ENCODE measurements around the gene PEG3.
"Not testable (repeated sequence)": the region's sequence is repeated elsewhere in the genome, so short reads cannot be mapped to it uniquely, and the experiment has no call there.

The PEG3 gene

DNA sequence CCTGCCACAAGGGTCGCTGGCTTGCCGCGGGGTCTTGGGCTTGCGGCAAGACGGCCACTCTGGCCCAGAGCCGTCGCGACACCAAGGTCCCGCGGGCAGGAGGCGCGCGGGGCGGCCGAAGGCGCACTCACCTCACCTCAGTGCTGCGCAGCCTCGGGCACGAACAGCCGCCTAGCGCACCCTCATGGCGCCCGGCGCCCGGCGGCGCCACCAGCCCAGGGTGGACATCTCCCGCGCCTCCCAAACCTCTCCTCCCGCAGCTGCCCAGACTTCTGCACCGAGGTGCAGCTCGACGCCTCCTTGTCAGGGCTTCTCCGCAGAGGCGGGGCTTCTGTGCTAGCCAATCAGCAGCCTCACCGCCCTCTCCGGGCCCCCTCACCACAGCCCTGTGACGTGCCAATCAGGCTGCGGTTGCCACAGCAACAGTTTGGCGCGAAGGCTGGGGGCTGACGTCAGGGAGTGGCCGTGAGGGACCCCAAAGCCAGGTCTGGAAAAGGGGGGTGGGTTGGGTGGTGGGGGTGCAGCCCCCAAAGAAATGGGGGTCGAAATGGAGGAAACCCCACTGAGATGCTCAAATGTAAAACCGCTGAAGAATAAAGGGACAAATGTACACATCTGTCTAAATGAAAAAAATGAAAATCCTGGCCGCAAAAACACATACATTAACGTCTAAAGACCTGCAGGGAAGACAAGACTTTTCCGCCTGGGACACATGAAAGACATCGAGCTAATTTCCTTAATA lies at the start of gene PEG3, which contains the start of gene ZIM2:
PEG3 (minus strand) TSS at position 276 of the 742 bp plus-strand sequence. CDS start 16,071 bp downstream, outside the sequence.
ZIM2 (minus strand) TSS at position 276 of the 742 bp plus-strand sequence. CDS start 16,449 bp downstream, outside the sequence.
- DNase-seq (ENCODE audit: low read depth in 1 of 2, low spot score in 1 of 2): no peak

DNA sequence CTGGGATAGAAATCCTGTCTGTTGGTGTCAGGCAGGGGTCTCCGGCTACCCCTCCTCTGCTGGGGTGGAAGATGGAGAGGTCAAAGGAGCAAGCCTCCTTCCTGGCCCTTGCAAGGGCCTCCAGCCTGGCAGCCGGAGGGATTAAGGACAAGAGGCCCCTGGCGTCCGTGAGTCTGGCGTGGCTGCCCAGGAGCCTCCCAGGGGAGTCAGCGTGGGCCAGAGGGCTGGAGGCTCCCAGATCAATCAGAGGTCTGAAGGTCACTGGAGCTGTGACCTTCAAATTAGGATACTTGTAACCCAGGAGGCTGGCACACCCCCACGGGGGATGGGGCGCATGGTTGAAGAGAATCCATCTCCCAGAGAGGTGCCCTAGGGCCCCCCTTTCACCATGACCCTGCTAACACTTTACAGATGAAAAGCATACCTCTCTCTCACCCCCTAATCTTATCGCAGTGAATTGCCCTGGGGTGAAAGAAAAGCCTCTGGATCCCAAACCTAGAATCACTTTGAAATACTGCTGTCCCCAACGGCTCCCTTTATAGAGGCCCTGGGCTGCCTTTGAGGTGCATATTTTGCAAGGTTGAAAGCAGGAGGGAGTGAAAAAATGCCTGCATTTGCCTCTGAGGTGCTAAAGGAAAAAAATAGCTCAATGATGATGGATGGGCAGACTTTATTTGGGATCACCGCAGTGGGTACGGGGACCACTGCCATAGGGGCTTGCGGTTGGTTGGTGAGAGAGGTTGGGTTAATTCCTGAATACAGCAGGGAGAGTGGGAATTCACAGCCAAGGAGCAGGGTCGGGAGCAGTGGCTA lies 44.9 kb upstream of the PEG3 start:
- DNase-seq (ENCODE audit: low read depth in 1 of 2, low spot score in 1 of 2): no peak

DNA sequence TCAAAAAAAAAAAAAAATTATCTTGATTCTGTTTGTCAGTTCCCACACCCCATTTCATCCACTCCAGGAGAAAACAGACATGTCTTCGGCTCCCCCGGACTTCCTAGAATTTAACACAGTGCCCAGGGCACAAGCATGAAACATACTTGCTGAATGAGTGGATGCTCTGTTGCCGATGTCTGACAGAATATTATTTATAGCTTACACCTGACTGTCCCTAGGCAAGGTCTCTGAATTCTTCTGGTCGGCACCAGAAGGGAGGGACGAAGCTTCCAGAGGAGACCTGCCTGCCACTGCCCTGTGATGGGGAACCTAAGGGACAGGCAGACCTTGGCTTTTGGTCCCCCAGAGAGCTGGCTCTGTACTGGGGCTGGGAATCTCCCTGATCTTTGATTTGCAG lies 43.9 kb upstream of the PEG3 start:
- DNase-seq (ENCODE audit: low read depth in 1 of 2, low spot score in 1 of 2): no peak

DNA sequence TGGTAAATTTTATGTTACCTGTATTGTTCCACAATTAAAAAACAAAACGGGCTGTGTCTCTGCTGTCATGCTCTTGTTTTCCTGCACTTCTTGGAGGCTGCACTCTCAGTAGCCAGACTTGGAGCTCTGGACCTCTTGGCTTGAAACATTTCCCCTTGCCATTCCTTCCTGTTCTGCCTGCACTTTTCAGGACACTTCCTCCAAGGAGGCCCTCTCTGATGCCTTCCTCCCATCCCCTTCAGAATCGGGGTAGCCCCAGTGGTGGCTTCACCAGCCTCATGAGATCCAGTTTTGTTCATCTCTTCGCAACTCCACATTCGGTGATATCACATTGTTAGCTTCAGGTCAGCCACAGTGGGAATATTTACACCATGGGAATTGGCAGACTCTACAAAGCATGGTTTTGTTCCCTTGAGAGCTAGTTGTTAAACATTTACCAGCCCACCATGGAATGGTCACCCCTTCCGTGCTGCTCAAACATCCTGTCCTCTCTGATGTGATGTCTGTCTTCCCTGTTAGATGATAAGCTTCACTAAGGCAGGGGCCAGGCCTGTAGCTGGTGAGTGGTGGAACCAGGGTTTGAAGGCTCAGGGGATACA lies 40.2 kb upstream of the PEG3 start:
- DNase-seq (ENCODE audit: low read depth in 1 of 2, low spot score in 1 of 2): no peak

DNA sequence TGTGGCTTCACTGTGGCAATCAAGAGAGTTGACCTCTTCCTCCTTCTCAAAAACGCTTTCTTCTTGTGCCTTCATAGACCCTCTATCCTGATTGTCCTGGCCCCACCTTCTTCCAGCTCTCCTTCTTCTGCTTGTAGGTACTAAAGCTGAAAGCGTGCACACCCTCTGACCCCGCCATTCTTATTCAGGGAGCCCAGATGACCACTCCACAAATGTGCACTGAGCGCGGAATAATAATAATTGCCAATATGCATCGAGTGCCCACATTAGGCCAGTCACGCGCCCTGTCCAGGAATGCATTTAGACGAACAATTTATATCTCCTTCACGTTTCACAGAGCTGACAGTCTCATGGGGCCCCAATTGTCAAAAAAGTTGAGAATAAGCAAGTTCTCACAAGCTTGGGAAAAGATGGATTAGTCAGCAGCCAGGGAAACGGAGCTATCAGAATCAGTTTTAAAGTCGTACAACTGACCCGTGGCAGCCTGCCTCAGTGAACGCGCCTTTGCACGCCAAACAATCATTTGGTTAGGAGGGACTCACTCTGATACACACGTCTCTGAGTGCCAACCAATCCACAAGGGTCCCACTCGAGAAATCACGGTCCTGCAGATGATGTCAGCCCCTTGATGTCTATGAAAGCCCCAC lies 36.7 kb upstream of the PEG3 start:
- no peak for DNase-seq (ENCODE audit: low read depth in 1 of 2, low spot score in 1 of 2)

DNA sequence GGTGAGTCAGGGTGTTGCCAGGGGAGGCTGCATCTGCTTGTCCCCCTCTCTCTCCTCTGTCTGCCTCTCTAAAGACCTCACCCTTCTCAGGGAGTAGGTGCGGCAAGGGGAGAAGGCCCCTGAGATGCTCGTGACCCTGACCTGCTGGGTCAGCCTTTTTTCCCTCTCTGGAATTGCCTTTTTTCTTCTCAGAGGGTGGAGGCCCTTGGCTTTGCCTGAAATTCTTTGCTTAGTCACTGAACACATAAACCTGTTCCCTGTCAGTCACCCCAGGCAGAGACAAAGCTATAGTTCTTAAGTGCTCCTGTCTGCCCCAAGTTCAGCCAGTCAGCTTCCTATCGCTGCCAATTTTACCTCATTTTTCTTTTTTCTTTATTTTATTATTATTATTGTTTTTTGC lies 35.2 kb upstream of the PEG3 start:
- DNase-seq (ENCODE audit: low read depth in 1 of 2, low spot score in 1 of 2): no peak

DNA sequence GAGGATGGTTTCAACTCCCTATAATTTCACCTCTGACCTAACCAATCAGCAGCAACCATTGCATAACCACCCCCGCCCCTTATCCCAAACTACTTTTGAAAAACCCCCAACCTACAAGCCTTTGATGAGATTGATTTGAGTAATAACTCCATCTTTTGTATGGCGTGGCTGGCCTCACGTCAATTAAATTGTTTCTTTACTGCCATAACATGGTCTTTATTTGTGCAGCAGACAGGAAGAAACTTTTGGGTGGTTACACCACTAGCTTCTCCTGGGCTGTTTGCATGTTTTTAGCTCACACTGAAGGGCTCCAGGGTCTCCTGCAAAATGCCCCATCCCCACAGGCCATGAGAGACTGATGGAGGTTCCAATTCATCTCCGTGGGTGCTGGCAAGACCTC lies 34.0 kb upstream of the PEG3 start:
- no peak for DNase-seq (ENCODE audit: low read depth in 1 of 2, low spot score in 1 of 2)

DNA sequence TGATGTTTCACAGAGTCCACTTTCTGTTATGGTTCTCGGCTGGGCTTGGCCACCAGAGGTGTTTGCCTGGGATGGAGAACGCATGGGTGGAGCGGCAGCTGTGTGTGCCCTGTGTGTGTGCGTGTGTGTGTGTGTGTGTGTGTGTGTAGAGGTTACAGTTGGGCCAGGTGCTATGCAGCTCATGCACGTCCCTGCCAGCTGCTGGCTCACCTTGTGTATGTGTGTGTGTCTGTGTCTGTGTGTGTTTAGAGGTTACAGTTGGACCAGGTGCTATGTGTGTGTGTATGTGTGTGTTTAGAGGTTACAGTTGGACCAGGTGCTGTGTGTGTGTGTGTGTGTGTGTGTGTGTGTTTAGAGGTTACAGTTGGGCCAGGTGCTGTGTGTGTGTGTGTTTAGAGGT lies 33.0 kb upstream of the PEG3 start:
- DNase-seq (ENCODE audit: low read depth in 1 of 2, low spot score in 1 of 2): no peak

DNA sequence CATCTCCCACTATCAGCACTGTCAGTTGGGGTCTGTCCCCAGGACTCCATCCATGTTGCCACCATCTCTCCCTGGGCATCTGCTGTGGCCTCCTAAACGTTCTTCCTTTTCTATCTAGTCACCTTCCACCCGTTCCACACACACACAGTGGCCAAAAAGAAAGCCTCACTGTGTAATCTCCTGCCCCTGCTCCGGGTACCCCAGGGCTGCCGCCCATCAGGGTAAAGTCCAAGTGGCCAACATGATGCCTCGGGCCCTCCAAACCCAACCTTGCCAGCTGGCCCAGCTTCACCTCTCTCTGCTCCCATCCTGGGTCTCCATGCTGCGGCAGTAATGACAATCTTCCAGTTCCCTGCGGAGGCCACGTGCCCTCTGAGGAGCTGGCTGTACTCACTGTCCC lies 29.4 kb upstream of the PEG3 start:
- no peak for DNase-seq (ENCODE audit: low read depth in 1 of 2, low spot score in 1 of 2)

DNA sequence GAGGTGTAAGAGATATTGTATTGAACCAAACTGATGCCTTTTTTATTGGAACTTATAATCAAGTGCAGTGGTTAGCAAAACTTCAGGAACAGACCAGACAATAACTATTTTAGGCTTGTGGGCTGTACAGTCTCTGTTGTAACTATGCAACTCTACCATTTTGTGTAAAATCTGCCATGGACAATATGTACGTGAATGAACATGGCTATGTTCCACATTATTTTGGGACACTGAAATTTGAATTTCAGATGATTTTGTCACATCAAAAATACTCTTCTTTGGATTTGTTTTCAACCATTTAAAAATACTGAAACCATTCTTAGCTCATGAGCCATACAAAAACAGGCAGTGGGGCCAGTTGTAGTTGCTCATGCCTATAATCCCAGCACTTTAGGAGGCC lies 27.9 kb upstream of the PEG3 start:
- no peak for DNase-seq (ENCODE audit: low read depth in 1 of 2, low spot score in 1 of 2)

DNA sequence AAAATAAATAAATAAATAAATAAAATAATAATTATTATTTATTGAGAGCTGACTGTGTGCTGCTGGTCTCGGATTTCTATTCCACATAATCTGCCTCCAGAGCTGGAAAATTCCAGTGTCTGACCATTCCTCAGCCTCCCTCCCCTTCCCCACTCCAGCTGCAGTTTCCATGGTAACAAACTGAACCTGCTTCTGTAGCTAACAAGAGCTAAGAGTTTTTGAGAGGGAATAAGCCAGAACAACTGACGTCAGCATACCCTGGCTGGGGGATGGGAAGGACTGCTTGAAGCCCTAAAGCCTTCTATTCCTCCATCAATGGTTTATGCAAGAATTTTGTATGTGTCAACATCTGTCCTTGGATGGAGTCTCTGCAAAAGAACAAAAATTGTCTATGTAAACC lies 26.0 kb upstream of the PEG3 start:
- no peak for DNase-seq (ENCODE audit: low read depth in 1 of 2, low spot score in 1 of 2)

DNA sequence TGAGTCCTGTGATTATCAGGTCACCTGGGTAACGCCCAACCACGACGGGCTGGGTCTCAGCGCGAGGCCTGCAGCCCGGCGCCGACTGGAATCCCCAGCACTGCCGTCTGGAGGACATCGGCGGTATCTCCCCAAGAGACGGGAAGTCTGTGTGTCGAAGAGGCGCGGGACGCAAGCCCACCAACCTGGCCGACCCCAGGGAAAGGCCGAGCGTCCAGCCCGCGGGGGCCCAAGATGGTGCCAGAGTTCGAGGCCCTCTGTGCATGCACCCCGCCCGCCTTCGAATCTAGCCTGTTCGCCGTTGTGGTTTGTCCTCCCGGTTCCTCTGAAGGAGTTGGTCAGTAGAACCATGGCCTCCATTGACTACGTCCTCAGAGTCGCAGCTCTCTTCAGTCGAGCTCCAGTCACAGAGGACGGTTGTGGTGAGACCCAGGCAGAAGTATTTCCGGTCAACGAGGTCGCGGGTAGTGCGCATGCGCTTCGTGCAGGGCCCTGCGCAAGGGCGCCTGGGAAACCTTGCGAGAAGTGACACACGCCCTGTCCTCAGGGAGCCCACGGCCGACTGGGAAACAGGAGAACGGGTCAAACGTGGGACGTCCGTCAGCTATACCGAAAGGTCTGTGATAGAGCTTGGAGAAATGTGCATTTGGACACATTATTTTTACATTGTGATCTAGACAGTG lies 24.1 kb upstream of the PEG3 start:
- no peak for DNase-seq (ENCODE audit: low read depth in 1 of 2, low spot score in 1 of 2)

DNA sequence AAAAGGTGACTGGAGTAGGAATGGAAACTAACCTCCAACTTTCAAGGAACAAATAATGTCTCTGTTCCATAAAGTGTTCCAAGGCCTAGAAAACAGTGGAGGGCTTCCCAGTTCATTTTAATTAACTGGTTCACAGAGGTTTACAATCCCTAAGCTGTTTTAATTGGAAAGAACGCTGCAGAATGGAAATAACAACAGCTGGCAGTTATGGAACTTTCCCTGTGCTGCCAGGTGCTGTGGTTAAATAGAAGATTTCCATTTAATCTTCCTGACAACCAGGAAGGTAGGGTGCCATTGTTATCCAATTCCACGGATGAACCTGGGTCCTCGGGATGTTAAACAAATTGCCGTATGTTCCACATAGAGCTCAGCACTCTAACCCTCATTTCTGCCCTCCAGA lies 22.2 kb upstream of the PEG3 start:
- no peak for DNase-seq (ENCODE audit: low read depth in 1 of 2, low spot score in 1 of 2)

DNA sequence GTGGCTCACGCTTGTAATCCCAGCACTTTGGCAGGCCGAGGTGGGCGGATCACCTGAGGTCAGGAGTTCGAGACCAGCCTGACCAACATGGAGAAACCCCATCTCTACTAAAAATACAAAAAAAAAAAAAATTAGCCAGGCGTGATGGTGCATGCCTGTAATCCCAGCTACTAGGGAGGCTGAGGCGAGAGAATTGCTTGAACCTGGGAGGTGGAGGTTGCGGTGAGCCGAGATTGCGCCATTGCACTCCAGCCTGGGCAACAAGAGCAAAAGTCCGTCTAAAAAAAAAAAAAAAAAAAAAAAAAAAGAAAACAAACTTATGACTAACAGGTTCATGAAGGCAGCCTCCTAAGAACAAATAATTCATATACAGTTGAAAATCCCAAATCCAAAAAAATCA lies 19.9 kb upstream of the PEG3 start:
- DNase-seq (ENCODE audit: low read depth in 1 of 2, low spot score in 1 of 2): not testable (repeated sequence)

DNA sequence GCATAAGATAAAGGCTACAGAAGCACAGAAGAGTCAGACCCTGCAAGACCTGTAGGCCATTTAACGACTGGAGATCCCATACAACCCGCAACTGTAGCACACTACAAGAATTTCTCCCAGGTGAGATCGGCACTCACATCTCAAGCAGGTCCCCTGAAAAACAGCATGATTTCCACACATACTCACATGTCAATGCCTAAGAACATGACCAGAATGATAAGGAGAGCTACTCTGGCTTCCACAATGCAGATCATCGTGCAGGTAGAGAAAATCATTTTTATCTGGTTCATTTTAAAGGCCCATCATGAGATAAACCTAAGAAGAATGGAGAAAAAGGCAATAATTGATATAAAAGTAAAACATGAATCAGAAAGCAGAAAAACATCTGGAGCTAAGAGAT lies 17.5 kb upstream of the PEG3 start:
- no peak for DNase-seq (ENCODE audit: low read depth in 1 of 2, low spot score in 1 of 2)

DNA sequence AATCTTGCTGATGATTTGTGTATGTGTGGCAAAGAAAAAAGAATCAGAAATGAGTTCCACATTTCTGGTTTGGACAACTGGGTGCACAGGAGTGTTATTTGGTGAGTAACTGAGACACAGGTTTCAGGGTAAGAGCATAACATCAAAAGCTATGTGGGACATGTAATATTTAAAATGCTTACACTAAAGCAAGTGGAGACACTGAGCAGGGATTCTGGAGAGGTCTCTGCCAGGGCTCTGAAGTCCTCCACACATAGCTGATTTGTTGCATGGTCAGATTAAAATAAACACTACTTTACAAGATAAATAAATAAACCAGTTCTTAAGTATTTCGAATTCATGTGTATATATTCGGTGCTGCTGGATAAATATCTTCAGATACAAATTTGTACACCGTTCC lies 16.3 kb upstream of the PEG3 start:
- DNase-seq (ENCODE audit: low read depth in 1 of 2, low spot score in 1 of 2): no peak

DNA sequence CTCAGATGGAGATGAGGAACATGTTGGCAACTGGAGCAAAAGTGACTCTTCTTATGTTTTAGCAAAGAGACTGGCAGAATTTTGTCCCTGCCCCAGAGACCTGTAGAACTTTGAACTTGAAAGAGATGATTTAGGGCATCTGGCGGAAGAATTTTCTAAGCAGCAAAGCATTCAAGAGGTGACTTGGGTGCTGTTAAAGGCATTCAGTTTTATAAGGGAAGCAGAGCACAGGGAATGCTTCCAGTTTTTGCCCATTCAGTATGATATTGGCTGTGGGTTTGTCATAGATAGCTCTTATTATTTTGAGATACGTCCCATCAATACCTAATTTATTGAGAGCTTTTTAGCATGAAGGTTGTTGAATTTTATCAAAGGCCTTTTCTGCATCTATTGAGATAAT lies 11.8 kb upstream of the PEG3 start:
- DNase-seq (ENCODE audit: low read depth in 1 of 2, low spot score in 1 of 2): not testable (repeated sequence)

DNA sequence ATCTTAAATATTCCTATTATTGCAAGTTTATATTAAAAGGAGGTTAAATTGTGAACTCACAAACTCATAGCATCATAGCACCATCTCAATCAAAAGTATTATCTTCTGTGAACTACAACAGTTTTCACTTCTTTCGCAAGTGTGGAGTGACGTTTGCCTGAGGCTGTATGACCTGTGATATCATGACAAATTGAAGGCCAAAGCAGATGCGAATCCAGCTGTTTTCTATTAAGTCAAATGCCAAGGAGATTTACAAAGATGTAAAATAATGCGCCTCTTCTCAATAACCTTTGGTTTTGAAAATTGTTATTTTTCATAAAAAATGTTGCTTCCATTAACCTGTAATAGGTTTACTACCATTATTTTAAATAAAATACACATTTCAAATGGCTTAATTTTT lies 7.6 kb upstream of the PEG3 start:
- no peak for DNase-seq (ENCODE audit: low read depth in 1 of 2, low spot score in 1 of 2)

DNA sequence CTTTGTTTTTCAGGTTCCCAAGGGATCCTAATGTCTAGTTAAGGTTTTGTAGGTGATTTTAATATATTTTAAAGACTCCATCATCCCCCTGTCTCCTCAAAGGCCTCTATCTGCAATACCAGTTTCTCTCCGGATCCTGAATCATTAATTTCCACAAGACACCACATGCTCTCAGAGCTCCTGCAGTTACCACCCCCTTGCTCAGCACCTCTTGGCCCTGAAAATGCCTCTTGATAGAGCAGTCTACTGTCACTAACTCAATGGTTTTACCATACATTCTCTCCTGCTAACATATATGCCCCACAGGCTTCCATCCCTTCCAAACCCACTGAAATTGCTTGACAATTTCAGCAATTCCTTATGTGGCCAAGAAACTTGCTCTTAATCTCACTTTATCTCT lies 1.9 kb upstream of the PEG3 start:
- no peak for DNase-seq (ENCODE audit: low read depth in 1 of 2, low spot score in 1 of 2)

DNA sequence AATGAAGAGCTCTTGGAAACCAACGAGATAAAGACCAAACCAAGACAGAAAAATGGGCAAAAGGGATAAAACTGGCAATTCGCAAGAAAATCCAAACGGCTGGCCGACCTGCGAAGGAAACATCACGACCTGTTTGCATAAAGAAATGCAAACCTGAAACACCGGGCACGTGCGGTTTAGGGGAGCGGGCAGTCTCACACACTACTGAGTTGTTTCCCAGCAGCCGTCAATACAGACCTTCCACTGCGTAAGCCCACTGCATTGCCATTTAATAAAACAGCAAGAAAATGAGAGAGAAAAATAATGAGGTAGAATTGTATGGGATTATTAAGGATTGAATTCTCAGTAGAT lies 642 bp upstream of the PEG3 start:
- DNase-seq (ENCODE audit: low read depth in 1 of 2, low spot score in 1 of 2): no peak
